Keratinocyte (primary cell): ENCODE measurements around the gene DPH2.

Experiments
- CTCF ChIP-seq, 3 experiments: IDR thresholded peaks in 1 of 3; conservative IDR thresholded peaks in 1 of 3; optimal IDR thresholded peaks in 1 of 3; 2 replicates in 2 of 3; 3 replicates in 1 of 3; pipeline versions ENCODE3 to v1.5.1; 2011; ENCODE audit warnings: low read length in 3 of 3, mild to moderate bottlenecking in 3 of 3, moderate library complexity in 2 of 3, control low read depth in 1 of 3, inconsistent platforms in 1 of 3; ENCODE audit not compliant: insufficient read depth in 2 of 3; ENCODE audit errors: extremely low read depth in 1 of 3
- EZH2 ChIP-seq: IDR thresholded peaks from one replicate; pipeline ENCODE4 v1.6.1; 2012; ENCODE audit warnings: inconsistent platforms, mild to moderate bottlenecking, low read length, moderate library complexity

GRCh38 chr1:43984855-43985254, 15.0 kb downstream of the DPH2 start:
- TF ChIP-seq CTCF (optimal IDR thresholded peaks at IDR 0.05 in 1 of 3, IDR thresholded peaks at IDR 0.05 in 1 of 3, conservative IDR thresholded peaks at IDR 0.05 in 1 of 3; ENCODE audit: extremely low read depth in 1 of 3, insufficient read depth in 2 of 3, low read length in 3 of 3) (no peak), EZH2 (no peak)
